Left ventricle myocardium inferior (tissue), 1 donor: ENCODE measurements around the gene CDH11. TPM values are rescaled to one million over a fixed set of nuclear protein-coding genes. Genes with fewer than 3 reads are reported as not detected.
A peak's percentile ranks its signal among the peaks of the same experiment; 100 is the strongest.

Source experiments
- DNase-seq: peaks from one replicate; pipeline ENCODE4 v3.0.0-alpha.2; 2020
- H3K27ac ChIP-seq: fragments of 200-600 bp; replicated peaks from 2 replicates; pipeline ENCODE4 v1.8.0; 2021
- H3K27me3 ChIP-seq: fragments of 200-600 bp; 2 replicates; pipeline ENCODE4 v1.8.0; 2021; ENCODE audit warnings: low read depth
- H3K36me3 ChIP-seq: fragments of 200-600 bp; 2 replicates; pipeline ENCODE4 v1.8.0; 2021
- H3K4me1 ChIP-seq: fragments of 200-600 bp; 2 replicates; pipeline ENCODE4 v1.8.0; 2021
- H3K4me3 ChIP-seq: fragments of 200-600 bp; 2 replicates; pipeline ENCODE4 v1.8.0; 2021; ENCODE audit warnings: mild to moderate bottlenecking, moderate library complexity
- H3K9me3 ChIP-seq: fragments of 200-600 bp; replicated peaks from 2 replicates; pipeline ENCODE4 v1.8.0; 2021
- CTCF ChIP-seq: fragments of 200-600 bp; IDR thresholded peaks from 2 replicates; pipeline ENCODE4 v1.8.0; 2021; ENCODE audit warnings: antibody characterized with exemption, mild to moderate bottlenecking, borderline replicate concordance
- intact Hi-C: fragments of 100-400 bp; cut with micrococcal nuclease; formaldehyde crosslinking; loops from one replicate; pipeline ENCODE4 v1.11.0; 2022
- total RNA-seq: library from RNA; stranded (reverse); fragmentation: NEBNext Ultra II Directional; extraction: Animal tissue kit (Norgen Biotek cat#: 25700); gene quantifications from one replicate; pipeline ENCODE4 v1.2.1, GENCODE V29; 2021
- donor health status: DM: no; HTN: yes; CAD: no; lungs with severe emphysema.

CDH11 gene
- total RNA-seq, 1 donor from 2014 or later, result 20.9 TPM

GRCh38 chr16:65070831-65071432 lies 50.9 kb downstream of the CDH11 start:
- H3K27ac ChIP-seq, result peak overlapping the region; percentile 75
- no peak for TF ChIP-seq CTCF
- peaks cover 22% of the 10 kb centered on the region for H3K4me1 ChIP-seq
- no peaks in the 10 kb centered on the region for H3K9me3 ChIP-seq
- H3K4me3 ChIP-seq, result peak overlapping the region; percentile 45
- intact Hi-C loops, result no loop called here
- no peaks in the 10 kb centered on the region for H3K27me3 ChIP-seq
- H3K36me3 ChIP-seq, result no peaks in the 10 kb centered on the region
- peak; percentile 58 for DNase-seq

GRCh38 chr16:65069766-65070165 lies 52.1 kb downstream of the CDH11 start:
- Histone ChIP-seq H3K9me3 (no peaks in the 10 kb centered on the region), H3K27ac (no peak overlapping the region)

GRCh38 chr16:65069065-65069464 lies 52.8 kb downstream of the CDH11 start:
- intact Hi-C loops, result no loop called here
- TF ChIP-seq CTCF, result no peak
- Histone ChIP-seq H3K4me1 (peaks cover 22% of the 10 kb centered on the region), H3K27me3 (no peaks in the 10 kb centered on the region), H3K27ac (no peak overlapping the region), H3K4me3 (no peak overlapping the region), H3K9me3 (no peaks in the 10 kb centered on the region), H3K36me3 (no peaks in the 10 kb centered on the region)
- no peak for DNase-seq

More at GRCh38 chr16:65069766-65070165, 52.1 kb downstream of the CDH11 start:
- no peak overlapping the region for H3K4me3 ChIP-seq
- H3K27me3 ChIP-seq, result no peaks in the 10 kb centered on the region
- intact Hi-C loops, result no loop called here
- peaks cover 22% of the 10 kb centered on the region for H3K4me1 ChIP-seq
- H3K36me3 ChIP-seq, result no peaks in the 10 kb centered on the region
- no peak for TF ChIP-seq CTCF
- no peak for DNase-seq

GRCh38 chr16:65068151-65068740 lies 53.6 kb downstream of the CDH11 start:
- Histone ChIP-seq H3K9me3 (no peaks in the 10 kb centered on the region), H3K27ac (no peak overlapping the region), H3K4me1 (peaks cover 22% of the 10 kb centered on the region), H3K27me3 (no peaks in the 10 kb centered on the region), H3K4me3 (no peak overlapping the region), H3K36me3 (no peaks in the 10 kb centered on the region)
- no peak for DNase-seq
- TF ChIP-seq CTCF, result no peak
- intact Hi-C loops, result no loop called here

GRCh38 chr16:65066651-65067050 lies 55.2 kb downstream of the CDH11 start:
- no peak overlapping the region for H3K4me3 ChIP-seq
- no peak for TF ChIP-seq CTCF
- H3K27me3 ChIP-seq, result no peaks in the 10 kb centered on the region
- DNase-seq, result no peak
- H3K4me1 ChIP-seq, result peaks cover 16% of the 10 kb centered on the region
- intact Hi-C loops, result no loop called here
- no peak overlapping the region for H3K27ac ChIP-seq
- no peaks in the 10 kb centered on the region for H3K9me3 ChIP-seq
- H3K36me3 ChIP-seq, result no peaks in the 10 kb centered on the region
